HAP-1 (cell line): ENCODE results near the gene KIF4A.

Source experiments
- DNase-seq, 2 experiments: peaks; one replicate each; pipeline ENCODE4 v3.0.0-alpha.2; 2016 to 2020; ENCODE audit warnings: low spot score in 2 of 2
- H3K27me3 ChIP-seq: fragments of 250-450 bp; sonication (Bioruptor Pico); 2 replicates; pipeline ENCODE4 v1.5.1; 2020; ENCODE audit warnings: low read depth, mild to moderate bottlenecking, moderate library complexity
- H3K36me3 ChIP-seq: fragments of 250-450 bp; sonication (Bioruptor Pico); replicated peaks from 2 replicates; pipeline ENCODE4 v1.5.1; 2020; ENCODE audit warnings: mild to moderate bottlenecking
- H3K4me1 ChIP-seq: fragments of 250-450 bp; sonication (Bioruptor Pico); 2 replicates; pipeline ENCODE4 v1.5.1; 2020; ENCODE audit warnings: mild to moderate bottlenecking
- H3K4me3 ChIP-seq: fragments of 250-450 bp; sonication (Bioruptor Pico); 2 replicates; pipeline ENCODE4 v1.5.1; 2020; ENCODE audit warnings: mild to moderate bottlenecking, moderate library complexity
- H3K9me3 ChIP-seq: fragments of 250-450 bp; sonication (Bioruptor Pico); 2 replicates; pipeline ENCODE4 v1.5.1; 2020; ENCODE audit warnings: mild to moderate bottlenecking, moderate library complexity
- in situ Hi-C: fragments of 300-500 bp; cut with MboI; formaldehyde crosslinking; loops from 3 replicates; pipeline ENCODE4 v1.14.3; 2020; ENCODE audit warnings: low sequenced_read_pairs, inconsistent platforms, mixed read lengths

KIF4A gene

GRCh38 chrX:70427365-70427764 is 137.5 kb downstream of the KIF4A start:
- no peak for DNase-seq
- 0 out of 2 replicates have a peak, but pooled peaks cover 2% of the 10 kb centered on the region for H3K36me3 ChIP-seq

DNA sequence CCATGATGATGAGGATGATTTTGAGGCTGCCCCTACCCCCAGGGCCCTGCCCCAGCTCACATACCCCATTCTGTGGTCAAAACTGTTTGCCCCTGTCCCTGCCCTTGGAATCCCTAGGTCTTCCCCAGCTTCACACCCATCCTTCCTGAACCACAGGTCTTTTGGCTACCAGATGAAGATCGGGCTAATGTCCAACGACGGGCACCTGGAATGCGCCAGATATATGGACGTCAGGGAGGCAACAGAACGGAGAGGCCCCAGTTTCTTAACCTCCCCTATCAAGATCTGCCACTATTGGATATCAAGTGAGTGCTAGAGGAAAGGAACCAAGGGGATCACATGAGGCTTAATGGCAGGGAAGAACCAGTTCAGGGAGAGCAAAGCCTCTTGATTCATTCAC is 139.9 kb downstream of the KIF4A start:
- no peak overlapping the region for H3K4me3 ChIP-seq
- DNase-seq = no peak
- no peaks in the 10 kb centered on the region for H3K36me3 ChIP-seq
- in situ Hi-C loops = no loop called here
- no peaks in the 10 kb centered on the region for H3K27me3 ChIP-seq
- H3K4me1 ChIP-seq = peaks cover 5% of the 10 kb centered on the region
- H3K9me3 ChIP-seq = no peaks in the 10 kb centered on the region

More at GRCh38 chrX:70427365-70427764, 137.5 kb downstream of the KIF4A start:
- H3K4me1 ChIP-seq = no peaks in the 10 kb centered on the region
- H3K9me3 ChIP-seq = no peaks in the 10 kb centered on the region
- in situ Hi-C loops = no loop called here
- H3K27me3 ChIP-seq = no peaks in the 10 kb centered on the region
- H3K4me3 ChIP-seq = no peak overlapping the region

DNA sequence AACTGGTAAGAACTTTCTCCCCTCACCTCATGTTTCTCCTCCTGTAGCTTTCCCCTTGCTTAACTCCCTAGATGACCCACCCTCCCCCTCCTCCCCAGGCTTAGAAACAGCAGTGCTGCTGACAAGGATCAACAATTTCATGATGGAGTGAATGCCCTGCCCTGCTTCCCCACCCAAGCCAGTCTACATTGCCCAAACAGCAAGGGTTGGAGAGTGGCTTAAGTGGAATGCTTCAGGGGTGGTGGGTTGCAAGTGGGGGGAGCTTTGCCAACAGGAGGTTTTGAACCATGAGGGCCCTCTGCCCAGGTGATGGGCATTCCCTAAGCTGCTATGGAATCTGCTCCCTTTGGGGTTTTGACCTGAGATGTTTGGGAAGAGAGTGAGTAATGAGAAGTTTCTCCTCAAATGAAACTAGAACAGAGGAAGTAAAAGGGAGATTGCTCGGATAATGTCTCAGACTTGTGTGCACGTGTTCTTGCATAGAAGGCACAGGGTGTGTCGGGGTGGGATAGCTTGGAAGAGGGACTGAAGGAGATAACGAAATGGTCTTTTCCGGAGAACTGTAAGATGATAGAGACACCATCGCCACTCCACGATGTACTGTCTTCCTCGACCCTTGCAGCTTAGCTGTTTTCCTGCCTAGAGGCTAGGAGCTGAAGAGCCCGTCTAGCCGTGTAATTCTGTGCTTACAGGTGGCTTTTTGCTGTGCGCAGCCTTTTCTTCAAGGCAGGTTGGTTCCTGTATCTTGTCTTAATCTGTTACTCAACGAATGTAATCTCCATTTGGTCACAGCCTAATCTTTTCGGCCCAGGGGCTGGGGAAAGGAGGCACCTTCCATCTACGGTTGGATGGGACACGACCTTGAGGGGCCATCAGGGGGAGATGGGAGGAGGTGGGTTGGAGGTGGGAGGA is 143.3 kb downstream of the KIF4A start:
- H3K4me3 ChIP-seq = peak overlapping the region; percentile 42
- in situ Hi-C loops = no loop called here
- no peaks in the 10 kb centered on the region for H3K36me3 ChIP-seq
- H3K9me3 ChIP-seq = no peaks in the 10 kb centered on the region
- DNase-seq = no peak
- H3K27me3 ChIP-seq = no peaks in the 10 kb centered on the region
- H3K4me1 ChIP-seq = peaks cover 8% of the 10 kb centered on the region

GRCh38 chrX:70433848-70434351 is 144.0 kb downstream of the KIF4A start:
- in situ Hi-C loops = no loop called here
- DNase-seq = peak; percentile 70 to 92
- Histone ChIP-seq H3K4me1 (peaks cover 8% of the 10 kb centered on the region), H3K36me3 (no peaks in the 10 kb centered on the region), H3K4me3 (peak overlapping the region; percentile 42), H3K27me3 (peaks cover 5% of the 10 kb centered on the region; the same call in 1 of the 2 replicates), H3K9me3 (no peaks in the 10 kb centered on the region)

DNA sequence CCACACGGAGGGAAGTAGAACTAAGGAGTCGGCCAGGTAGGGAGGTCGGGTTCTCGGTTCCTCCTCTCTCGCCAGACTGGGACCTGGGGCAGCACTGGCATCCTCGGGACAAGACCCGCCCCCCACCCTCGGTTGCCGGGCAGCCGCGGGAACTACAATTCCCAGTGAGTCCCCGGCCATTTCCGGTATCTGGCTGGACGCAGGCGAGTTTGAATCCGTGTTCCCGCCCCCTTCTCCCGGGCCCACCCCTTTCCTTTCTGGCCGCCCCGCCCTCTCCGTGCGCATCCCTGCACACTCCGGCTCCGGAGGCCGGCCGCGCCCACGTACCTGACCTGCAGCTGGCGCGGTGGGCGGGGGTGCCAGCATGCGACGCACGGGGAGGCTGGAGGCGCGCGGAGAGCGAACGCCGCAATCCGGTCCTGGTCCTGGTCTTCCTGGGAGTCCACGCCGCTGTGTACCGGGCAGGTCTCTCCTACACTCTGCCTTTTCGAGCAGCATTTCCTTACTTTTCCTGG is 144.5 kb downstream of the KIF4A start:
- H3K36me3 ChIP-seq = no peaks in the 10 kb centered on the region
- H3K9me3 ChIP-seq = no peaks in the 10 kb centered on the region
- peaks cover 8% of the 10 kb centered on the region for H3K4me1 ChIP-seq
- DNase-seq = peak; percentile 91 to 99
- peak overlapping the region; percentile 42 for H3K4me3 ChIP-seq
- in situ Hi-C loops = no loop called here
- H3K27me3 ChIP-seq = peaks cover 5% of the 10 kb centered on the region; the same call in 1 of the 2 replicates

GRCh38 chrX:70434914-70435586 is 145.1 kb downstream of the KIF4A start:
- peaks cover 5% of the 10 kb centered on the region for H3K27me3 ChIP-seq
- peaks cover 8% of the 10 kb centered on the region for H3K4me1 ChIP-seq
- H3K36me3 ChIP-seq = no peaks in the 10 kb centered on the region
- peak overlapping the region; percentile 42 for H3K4me3 ChIP-seq
- DNase-seq = no peak
- in situ Hi-C loops = no loop called here
- no peaks in the 10 kb centered on the region for H3K9me3 ChIP-seq

GRCh38 chrX:70436343-70436742 is 146.4 kb downstream of the KIF4A start:
- in situ Hi-C loops = no loop called here
- H3K27me3 ChIP-seq = peaks cover 18% of the 10 kb centered on the region
- DNase-seq = peak; percentile 33 to 76
- no peaks in the 10 kb centered on the region for H3K9me3 ChIP-seq
- H3K4me3 ChIP-seq = no peak overlapping the region
- H3K36me3 ChIP-seq = no peaks in the 10 kb centered on the region
- peaks cover 8% of the 10 kb centered on the region for H3K4me1 ChIP-seq

- Histone ChIP-seq H3K4me1 (peaks cover 8% of the 10 kb centered on the region), H3K9me3 (no peaks in the 10 kb centered on the region), H3K27me3 (peaks cover 22% of the 10 kb centered on the region), H3K4me3 (no peak overlapping the region), H3K36me3 (no peaks in the 10 kb centered on the region)
- no peak for DNase-seq
- in situ Hi-C loops = no loop called here
Measured at GRCh38 chrX:70437011-70437410, 147.1 kb downstream of the KIF4A start.

DNA sequence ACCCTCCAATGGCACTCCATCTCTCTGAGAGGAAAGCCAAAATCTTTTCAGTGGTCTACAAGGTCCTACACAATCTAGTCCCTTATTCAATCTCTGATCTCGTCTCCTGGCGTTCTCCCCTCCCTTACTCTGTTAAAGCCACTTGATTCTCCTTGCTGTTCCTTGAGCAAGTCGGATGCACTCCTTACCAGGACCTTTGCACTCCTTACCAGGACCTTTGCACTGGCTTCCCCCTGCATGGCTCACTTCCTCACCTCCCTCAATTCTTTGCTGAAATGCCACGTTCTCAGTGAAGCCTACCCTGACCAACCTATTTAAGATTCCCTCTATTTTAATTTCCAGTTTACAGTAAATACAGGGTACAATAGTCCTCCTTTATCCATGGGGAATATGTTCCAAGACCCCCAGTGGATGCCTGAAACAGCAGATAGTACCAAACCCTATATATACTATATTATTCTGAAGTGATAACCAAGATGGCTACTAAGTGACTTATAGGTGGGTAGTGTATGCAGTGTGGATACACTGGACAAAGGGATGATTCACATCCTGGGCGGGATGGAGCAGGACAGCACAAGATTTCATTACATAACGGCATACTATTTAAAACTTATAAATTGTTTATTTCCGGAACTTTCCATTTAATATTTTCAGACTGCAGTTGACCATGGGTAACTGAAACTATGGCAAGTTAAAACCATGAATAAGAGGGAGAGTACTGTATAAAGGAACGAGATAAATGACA is 148.2 kb downstream of the KIF4A start:
- H3K4me1 ChIP-seq = peaks cover 8% of the 10 kb centered on the region
- H3K36me3 ChIP-seq = no peaks in the 10 kb centered on the region
- DNase-seq = no peak
- in situ Hi-C loops = no loop called here
- H3K4me3 ChIP-seq = no peak overlapping the region
- peaks cover 33% of the 10 kb centered on the region for H3K27me3 ChIP-seq
- no peaks in the 10 kb centered on the region for H3K9me3 ChIP-seq

DNA sequence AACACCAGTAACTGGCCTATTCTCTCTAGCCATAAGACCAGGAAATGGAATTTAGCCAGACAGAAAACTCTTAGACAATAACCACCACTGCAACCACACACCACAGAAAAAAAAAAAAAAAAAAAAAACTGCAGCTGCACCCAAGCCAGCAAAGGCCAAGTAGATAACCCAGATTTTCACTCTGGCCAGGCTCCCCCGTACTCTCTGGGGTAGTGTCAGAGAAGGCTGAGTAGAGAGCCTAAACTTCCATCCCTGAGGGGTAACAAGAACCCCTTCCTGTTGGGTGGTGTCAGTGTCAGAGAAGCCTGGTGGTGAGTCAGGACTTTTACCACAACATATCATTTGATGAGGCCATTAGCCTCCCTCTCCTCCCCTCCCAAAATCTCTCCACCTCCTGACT is 149.1 kb downstream of the KIF4A start:
- no peak for DNase-seq
- H3K9me3 ChIP-seq = no peaks in the 10 kb centered on the region
- H3K4me1 ChIP-seq = peaks cover 4% of the 10 kb centered on the region; the same call in 1 of the 2 replicates
- in situ Hi-C loops = no loop called here
- H3K4me3 ChIP-seq = no peak overlapping the region
- no peaks in the 10 kb centered on the region for H3K36me3 ChIP-seq
- H3K27me3 ChIP-seq = peaks cover 35% of the 10 kb centered on the region

GRCh38 chrX:70442224-70442623 is 152.3 kb downstream of the KIF4A start:
- H3K36me3 ChIP-seq = no peaks in the 10 kb centered on the region
- in situ Hi-C loops = no loop called here
- peaks cover 57% of the 10 kb centered on the region for H3K27me3 ChIP-seq
- H3K4me3 ChIP-seq = no peak overlapping the region
- DNase-seq = no peak
- H3K9me3 ChIP-seq = no peaks in the 10 kb centered on the region
- peaks cover 3% of the 10 kb centered on the region; the same call in 1 of the 2 replicates for H3K4me1 ChIP-seq

GRCh38 chrX:70444326-70444945 is 154.5 kb downstream of the KIF4A start, which contains the start of gene DLG3:
TSS of gene DLG3 (plus strand) at chrX:70444835. CDS start at chrX:70445202, 367 bp downstream.
- H3K4me3 ChIP-seq = peak within 1 kb of the TSS; percentile 17
- peak; percentile 64 to 82 for DNase-seq
- in situ Hi-C loops = no loop called here

More at GRCh38 chrX:70444326-70444945, 154.5 kb downstream of the KIF4A start, which contains the start of gene DLG3:
- Histone ChIP-seq H3K27me3 (peaks cover 53% of the 10 kb centered on the region), H3K36me3 (no peaks in the 10 kb centered on the region), H3K9me3 (no peaks in the 10 kb centered on the region), H3K4me1 (peaks cover 3% of the 10 kb centered on the region; the same call in 1 of the 2 replicates)
